ENCODE measurements around the gene NELL1.

Gene NELL1

DNA sequence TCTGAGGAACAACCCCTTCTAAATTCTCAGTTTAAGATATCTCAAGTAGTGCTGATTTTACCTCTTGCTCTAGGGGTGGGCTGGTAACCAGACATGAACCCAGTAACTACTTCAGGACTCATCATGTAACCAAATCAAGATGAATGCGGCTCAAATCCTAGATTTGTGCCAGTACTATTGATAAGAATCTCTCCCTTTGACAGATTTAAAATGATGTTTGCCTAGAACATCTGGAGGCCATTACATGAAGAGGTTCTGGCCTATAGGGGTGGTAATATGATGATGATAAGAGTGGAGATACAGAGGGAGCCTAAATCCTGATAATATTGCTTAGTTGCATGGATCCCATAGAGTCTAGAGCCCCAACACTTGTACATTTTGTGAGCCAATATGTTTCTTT is 850.9 kb downstream of the NELL1 start:
- no peak for DNase-seq

DNA sequence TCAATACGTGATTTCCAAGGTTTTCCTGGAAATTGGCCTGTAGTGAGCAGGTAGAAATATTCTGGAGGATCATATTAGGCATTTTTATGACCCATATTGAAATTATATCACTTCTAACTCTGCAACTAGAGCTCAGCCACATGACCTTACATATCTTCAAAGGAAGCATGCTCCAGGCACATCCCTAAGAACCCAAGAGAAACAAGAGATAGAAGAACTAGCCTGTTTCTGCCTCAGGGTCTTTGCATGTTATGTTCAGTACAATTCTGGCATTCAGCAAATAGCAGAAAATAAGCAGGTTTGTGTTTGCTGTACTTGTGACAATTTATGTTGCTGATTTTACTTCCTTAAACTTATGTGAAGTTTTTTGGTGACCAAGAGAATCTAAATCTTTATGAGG is 859.8 kb downstream of the NELL1 start:
- no peak for DNase-seq

DNA sequence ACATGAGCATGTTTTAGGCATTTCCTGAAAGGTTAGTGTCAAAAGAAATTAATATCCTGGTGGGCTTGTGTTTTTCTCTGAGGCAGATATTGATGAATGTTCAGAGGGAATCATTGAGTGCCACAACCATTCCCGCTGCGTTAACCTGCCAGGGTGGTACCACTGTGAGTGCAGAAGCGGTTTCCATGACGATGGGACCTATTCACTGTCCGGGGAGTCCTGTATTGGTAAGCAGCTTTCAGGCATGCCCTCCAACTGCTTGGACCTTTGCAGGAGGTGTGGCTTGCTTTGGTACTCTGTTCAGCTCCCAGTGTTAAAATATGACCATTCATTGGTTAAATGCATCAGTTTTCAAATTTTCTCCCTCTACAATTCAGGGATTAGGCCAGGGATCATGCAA is 864.9 kb downstream of the NELL1 start:
- DNase-seq: no peak

DNA sequence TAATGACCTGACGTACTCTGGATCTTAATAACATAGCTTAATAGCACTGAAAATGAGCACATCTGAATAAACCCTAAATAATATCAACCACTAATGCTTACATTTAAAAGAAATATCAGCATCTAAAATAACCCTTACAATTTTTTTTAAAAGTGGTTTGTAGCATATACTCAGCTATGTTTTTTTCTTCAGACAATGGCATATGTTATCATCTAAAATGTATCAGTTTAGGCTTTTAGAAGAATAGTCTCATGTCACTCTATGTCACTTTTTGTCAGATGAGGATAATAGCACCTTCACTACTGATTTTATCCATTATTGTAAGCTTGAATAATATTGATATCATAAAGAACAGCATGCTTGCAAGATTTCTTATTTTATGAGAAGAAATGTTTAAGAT is 868.6 kb downstream of the NELL1 start:
- no peak for DNase-seq

DNA sequence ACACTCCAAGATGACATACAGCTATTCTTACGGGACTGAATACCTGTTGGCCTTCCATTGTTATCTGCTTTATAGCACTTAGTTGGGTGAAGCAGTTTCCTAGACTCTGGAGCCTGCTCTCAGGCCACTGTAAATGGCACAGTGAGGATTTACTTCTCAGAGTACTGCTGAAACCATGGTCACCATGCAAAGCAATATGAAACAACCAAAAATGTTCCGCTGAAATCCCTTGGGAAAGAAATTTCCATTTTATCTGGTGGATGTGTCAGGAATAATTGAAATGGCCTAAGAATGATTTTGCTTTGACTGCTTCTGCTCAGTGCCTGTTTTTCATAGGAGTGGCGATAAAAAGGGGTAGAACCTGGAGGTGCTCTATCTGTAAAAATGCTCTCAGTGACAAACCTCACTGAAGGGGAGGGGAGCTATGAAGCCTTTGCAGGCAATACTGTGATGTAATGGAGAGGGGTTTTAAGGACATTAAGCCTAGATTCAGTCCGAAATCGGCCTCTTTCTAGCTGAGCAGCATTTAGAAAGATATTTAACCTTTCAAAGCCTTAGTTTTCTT is 871.9 kb downstream of the NELL1 start:
- DNase-seq: no peak

DNA sequence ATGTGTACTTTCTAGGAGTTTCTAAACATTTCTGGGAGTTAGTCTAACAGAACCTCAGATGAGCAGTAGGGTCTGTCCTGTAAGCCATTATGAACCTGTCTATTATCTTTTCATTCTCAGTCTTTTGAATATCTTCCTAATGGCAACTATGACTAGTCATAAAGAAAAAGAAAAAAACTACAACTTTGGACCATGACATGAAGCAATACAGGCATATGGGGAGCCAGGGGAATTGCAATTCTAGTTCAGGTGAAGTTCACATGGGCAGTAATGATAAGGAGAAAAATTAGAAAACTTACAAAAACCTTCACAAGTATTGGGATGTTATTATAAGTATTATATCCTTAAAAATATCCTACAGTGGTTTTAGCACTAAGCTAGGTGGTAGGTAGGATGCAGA is 874.5 kb downstream of the NELL1 start:
- DNase-seq: no peak

DNA sequence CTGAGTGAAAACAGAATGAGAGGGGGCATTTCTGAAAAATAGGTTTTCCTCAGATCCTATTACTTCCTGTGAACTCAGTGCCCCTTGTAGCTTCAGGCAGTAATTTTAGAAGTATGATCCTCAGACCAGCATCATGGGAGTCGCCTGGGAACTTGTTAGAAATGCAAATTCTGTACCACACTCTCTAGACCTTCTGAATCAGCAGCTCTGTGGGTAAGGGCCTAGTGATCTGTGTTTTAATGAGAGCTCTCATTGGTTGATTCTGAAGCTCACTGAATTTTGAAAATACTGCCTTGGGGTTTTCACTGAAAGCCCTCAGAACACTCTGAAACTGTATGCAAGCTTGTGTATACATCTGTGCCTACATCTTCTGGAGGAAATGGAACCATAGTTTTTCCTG is 876.3 kb downstream of the NELL1 start:
- DNase-seq: no peak

DNA sequence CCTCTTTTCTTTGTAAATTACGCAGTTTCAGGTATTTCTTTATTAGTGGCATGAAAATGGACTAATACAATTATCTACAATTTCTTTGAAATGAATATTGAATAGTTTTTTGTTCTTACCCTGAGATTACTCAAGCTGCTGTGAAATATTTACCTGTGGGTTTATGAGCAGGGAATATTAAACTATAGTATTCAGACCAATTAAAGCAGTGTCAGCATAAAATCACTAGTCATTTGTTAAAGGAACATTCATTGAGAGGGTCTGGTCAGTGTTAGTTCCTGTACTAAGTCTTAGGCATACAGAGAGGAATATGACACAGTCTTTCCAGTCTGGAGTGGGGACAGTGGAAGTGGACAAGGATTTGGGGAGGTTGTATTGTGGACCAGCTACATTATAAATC is 877.3 kb downstream of the NELL1 start:
- no peak for DNase-seq

DNA sequence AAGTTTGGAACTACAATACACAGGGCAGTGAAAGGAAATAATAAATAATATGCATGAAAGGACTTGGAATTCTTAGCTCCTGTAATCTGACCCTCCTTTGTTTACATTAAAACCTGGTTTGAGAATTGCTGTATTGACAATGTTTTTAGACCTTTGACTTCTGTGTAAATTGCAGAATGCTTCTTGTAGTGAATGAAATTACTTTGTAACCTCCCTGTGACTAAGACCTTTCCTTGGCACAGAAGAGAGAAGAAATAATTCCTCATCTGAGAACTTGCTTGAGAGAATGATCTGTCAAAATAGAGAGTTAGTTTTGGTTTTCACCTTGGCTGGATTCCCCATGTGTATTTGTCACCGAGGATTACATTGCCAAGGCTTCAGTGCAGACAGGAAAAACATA is 883.5 kb downstream of the NELL1 start:
- no peak for DNase-seq

DNA sequence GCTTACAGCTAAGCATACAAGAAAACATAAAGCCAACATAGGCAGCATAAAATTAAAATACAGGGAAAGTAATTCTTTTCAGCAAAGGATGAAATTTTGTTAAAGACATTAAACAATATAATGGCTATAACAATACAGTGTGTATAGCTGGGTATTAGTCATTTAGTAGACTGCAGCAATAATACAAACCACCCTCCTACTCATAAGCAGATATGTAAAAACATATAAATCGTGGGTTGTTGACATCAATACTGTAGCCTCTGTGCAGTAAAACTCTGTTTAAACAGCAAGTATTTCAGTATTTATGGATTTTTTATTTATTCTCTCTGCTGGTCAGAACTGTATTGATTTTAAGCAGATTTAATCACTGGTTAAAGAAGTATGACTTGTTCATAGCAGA is 884.4 kb downstream of the NELL1 start:
- DNase-seq: no peak

DNA sequence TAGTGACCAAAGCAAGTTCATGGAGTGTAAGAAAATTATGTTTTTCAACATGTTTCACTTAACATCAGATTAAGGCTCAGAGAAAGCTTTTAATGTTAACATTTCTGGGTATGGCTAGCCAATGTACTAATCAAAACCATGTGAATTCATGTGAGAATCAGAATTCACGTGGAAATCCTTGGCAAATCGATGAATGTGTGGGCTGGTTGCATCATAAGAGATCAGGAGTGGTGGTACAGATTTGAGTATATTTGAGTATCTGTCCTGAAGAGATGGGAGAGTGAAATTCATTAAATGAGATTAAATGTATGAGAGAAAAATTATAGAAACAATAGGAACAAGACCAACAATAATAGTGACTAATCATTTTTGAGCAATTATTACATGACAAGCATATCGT is 884.9 kb downstream of the NELL1 start:
- no peak for DNase-seq

DNA sequence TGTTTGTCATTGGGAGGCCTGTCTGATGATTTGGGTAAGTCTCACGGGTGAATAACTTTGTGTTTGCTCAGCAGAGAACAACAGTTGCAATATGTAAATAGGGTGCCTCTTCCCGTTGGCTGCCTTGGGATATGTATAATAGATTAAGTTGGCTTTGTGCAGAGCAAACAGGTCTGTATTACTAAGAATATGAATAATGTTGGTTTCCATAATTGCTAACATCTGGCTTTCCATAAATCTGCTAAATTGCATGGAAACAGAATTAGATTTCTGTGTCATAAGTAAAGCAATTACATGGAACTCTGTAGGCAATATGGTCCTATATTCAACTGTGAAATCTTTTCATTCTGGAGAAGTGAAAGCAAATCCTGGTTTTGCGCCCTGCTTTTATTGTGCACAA is 887.5 kb downstream of the NELL1 start:
- DNase-seq: no peak

DNA sequence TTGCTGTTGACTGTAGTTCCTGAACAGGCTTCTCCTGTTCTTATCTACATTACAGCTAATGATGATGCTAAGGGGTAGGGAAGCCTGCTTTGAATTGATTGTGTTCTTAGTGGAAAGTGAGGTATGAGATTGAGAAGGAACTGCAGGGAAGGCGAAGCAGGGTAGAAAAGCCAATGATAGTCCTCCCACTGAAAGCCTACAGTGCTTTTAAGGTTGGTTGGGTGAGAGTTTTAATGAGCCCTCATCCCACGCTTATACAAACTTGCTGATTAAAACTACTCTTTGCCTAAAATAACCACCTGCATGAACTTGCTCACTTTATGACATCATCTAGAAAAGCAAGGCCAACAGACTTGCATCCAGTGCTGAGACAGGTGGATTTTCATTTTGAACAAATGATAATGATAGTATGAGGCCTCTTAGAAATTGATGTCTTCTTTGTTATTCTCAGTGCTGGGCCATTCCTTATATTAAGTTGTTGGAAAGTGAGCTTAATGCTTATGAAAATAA is 891.1 kb downstream of the NELL1 start:
- DNase-seq: no peak

DNA sequence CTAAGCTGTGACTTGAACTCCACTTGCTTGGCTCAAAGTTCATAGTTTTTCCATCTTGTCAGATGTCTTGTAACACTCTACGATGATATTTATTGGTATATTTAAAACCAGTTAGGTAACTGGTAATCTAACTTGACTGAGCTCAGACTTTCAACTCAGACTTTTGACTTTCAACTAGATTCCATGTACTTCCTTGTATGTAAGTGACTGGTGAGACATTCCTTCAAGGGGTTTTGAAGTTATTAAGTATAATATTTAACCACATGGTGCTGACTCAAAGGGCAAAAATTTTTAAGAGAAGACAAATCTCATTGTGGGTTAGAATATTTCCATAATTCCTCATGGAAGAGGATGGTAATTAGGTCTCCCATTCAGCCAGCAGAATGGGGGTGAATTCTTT is 892.2 kb downstream of the NELL1 start:
- no peak for DNase-seq

DNA sequence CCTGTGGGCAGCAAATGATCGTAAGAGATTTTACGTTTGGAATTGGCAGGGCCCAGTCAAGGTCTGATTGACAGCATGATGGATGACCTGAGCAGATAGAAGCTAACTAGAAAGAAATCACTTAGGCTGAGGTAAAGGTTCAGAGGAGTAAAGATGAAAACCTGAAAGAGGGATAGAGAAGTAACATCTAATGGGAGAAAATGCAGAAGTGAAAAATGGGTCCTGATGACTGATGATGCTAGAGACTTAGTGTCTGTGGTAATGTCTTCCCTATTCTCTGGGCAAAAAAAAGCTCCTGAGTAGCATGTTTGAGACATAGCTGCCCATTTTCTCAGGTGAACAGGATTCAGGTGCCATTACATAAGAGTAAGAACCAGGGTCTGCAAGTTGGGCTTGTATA is 894.7 kb downstream of the NELL1 start:
- no peak for DNase-seq

DNA sequence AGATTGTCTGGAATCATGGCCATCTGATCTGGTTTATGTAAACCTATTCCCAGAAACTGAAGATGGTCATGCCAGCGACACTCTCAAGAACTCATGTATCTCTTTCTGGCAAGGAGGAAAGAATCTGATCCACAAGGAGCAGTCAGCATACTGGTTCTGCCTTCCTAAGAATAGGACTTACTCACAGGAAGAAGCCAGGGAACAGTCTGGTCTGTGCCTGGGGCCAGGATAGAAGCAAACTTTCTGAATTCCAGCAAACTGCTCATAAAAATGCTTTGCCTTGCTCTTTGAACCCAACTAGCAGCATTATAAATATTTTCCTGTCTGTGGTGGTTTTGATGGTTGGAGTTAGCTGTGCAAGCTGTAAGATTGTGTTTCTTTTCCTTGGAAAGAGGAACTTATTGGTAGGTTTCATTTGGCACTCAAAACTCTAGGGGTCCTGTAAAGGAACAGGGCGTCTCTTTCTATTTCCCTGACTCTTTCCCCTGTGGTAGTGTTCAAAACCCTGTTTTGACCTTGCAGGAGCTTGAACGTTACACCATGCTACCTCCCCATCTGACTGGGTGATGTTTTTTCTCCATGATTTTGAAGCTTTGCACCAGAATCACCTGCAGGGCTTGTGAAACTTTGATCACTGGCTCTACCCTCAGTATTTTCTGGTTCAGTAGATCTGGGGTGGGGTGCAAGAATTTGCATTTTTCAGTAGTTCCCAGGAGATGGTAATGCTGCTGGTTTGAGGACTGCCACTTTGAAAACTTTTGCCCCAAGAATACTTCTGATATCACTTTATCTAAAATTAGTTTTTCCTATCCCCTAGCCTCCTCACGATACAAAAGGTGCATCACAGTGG is 895.7 kb downstream of the NELL1 start:
- DNase-seq: no peak

DNA sequence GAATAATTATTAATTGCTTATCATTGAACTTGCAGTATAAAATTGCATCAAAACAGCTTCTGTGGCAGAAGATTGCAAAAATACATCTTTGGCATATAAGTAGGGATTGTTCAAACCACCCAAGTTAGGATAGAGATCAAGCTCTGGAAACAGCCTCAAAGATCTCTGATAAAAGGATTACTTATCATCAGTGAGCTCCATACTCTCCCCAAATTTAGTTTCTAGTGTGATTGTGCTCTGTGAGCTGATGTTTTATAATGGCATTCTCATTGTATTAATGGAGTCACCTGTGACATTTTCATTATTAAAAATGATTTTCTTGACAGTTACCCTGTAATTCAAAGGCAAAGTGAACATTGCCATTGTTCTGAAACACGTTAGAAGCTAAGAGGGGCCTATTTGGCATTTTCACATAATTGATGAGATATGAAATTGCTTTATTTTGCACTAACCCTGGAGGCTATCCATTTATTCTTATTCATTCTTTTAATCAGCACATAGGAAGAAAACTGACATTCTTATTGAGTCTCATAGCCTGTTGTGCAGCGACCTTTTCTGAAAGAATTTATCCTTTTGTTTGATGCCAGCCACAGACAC is 897.2 kb downstream of the NELL1 start:
- no peak for DNase-seq

DNA sequence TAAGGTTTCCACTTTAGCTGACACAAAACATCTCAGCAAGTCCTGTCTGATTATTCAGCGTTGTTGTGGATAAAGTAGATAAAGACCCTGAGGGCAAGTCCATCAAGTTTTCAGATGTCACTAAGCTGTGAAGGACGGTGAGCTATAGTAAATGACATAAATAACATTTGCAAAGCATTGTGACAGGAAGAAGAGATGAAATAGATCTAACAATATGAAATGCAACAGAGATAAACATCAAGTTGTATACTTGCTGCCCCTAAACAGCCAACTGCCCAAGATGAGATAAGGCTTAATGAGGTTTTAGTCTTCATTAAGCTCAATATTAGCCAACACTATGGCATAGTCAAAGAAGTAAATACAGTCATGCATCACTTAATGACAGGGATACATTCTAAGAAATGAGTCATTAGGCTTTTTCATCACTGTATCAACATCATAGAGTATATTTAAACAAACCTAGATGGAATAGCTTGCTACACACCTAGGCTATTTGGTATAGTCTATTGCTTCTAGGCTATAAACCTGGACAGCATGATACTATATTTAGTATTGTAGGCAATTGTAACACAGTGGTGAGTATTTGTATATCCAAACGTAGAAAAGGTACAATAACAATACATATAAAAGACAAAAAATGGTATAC is 898.4 kb downstream of the NELL1 start:
- no peak for DNase-seq

DNA sequence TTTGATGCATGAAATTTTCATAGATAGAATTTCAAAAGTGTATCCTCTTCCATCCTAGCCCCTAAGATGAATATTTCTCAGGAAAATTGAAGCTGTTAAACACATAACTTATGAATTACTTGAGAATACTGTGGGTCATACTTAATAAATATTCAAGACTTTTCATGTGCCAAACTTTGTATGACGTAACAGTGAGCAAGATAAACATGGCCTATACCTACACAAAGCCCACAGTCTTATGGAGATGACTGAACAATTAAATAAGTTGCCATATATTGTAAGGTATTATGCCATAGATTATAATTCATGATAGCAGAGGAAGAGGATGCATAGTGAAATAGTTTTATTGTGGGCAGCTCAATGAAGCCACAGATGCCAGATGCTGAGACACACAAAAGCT is 902.8 kb downstream of the NELL1 start:
- DNase-seq: no peak

DNA sequence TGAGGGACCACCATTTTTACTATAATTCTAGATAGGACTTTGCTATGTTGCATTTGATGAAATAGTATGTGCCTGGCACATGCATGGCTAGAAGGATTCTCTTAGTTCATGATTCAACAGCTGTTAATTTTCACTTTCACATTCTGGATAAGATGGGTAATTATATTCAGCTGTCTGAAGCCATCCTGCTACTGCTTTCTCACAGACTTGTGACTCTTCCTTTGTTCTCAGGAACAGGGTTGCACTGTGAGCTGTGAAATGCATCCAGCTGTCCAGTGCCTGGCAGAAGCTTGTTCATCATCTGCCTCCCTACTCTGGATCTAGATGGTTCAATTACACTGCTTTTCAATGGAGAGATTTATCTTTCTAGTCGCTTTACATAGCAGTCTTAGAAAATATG is 913.4 kb downstream of the NELL1 start:
- no peak for DNase-seq

DNA sequence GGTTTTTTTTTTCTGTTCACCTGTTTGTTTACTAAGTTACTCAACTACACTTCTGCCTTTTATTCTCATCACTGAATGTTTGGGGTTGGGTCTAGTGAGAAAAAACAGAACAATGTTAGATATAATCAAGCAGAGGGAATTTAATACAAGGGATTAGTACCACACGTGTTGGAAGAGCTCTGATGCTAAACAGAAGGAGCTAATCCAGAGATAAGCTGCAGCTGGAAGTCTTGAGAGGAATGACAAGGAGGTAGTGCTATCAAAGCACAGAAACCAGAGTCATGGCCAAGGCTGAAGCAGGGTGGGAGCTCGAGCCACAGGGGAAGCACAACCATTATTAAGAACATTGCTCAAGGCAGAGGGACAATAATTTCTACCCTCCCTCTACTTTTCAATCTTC is 919.4 kb downstream of the NELL1 start:
- DNase-seq: no peak

DNA sequence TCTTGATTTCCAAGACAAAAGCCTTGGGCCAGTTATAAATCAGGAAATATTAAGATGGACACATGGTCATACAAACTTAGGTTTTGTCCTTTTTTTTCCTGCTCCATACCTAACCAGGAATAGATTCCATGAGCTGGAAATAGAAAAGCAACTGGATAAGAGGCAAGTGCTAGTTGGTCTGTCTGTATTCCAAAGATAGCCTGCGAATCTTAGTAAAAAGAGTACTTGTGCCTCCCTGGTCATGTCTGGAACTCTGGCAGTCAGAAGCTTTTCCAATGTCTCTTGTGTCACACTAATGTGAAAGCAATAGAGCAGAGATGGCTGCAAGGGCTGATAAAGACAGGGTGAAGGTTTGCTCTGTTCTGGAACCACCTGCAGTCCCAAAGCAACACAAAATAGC is 933.3 kb downstream of the NELL1 start:
- no peak for DNase-seq

DNA sequence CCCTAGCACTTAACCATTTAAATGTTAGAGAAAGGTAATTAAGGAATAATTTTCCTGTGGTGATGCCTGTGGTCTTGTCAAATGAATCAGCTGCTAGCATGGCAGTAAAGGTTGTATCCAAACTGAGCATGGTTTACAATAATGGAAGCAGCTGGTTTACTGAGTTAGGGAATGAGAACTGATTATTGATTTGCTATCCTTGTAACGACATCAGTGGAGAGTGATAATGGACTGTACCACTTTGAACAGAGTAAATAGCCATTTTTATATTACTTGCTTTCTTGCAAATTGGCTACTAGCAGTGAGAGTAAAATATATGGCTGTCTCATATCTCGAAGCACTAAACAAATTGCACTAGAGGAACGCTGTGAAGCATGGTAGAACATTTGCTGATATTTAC is 934.5 kb downstream of the NELL1 start:
- DNase-seq: no peak

DNA sequence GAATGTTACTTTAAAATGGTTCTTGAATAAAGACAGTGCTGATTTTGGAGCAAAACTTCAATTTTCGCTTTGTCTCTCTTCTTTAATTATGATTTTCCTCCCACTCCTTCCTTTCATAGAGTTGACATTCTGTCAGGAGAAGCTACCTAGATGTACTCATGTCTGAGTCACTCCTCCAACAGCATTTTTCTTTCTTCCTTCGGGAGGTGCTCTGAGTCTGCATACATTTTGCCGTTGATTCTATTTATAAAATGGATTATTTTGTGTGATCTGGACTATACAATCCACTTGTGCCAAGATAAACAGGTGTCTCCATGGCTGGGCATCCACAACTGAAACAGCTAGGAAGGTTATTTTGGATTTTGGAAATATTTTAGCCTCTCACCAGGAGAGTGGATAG is 935.2 kb downstream of the NELL1 start:
- no peak for DNase-seq

Data from activated CD4-positive, alpha-beta T cell treated with anti-CD3 and anti-CD28 coated beads for 4 hours (primary cell).